GM19455 (cell line): ENCODE measurements around the gene GPR4.
"Not testable (repeated sequence)": the region's sequence is repeated elsewhere in the genome, so short reads cannot be mapped to it uniquely, and the experiment has no call there.

Source experiments
- ATAC-seq: cut with Tn5 transposase; IDR thresholded peaks from one replicate; pipeline ENCODE4 v1.9.1; 2021; ENCODE audit not compliant: unreplicated experiment

GPR4 gene

GRCh38 chr19:45601524-45602374 lies at the start of gene GPR4:
GPR4 (minus strand) TSS chr19:45602212; CDS start chr19:45591866, 10,346 bp downstream.
- ATAC-seq = no peak

GRCh38 chr19:45650722-45651121 lies 48.7 kb upstream of the GPR4 start:
- ATAC-seq = no peak

- ATAC-seq = no peak
These were observed 44.3 kb upstream of the GPR4 start for GRCh38 chr19:45646345-45646698.

GRCh38 chr19:45645631-45646344 lies 43.8 kb upstream of the GPR4 start:
- peak; percentile 44 for ATAC-seq

- ATAC-seq = no peak
These were observed 43.1 kb upstream of the GPR4 start for GRCh38 chr19:45645068-45645630.

- no peak for ATAC-seq
These were observed 42.1 kb upstream of the GPR4 start for GRCh38 chr19:45643927-45644771.

- ATAC-seq = no peak
These were observed 41.3 kb upstream of the GPR4 start for GRCh38 chr19:45643024-45643926.

- ATAC-seq = no peak
These were observed 39.5 kb upstream of the GPR4 start for GRCh38 chr19:45641274-45642105.

GRCh38 chr19:45640849-45641273 lies 38.8 kb upstream of the GPR4 start:
- ATAC-seq = no peak

- ATAC-seq = no peak
These were observed 37.1 kb upstream of the GPR4 start, which contains the start of gene EML2 for GRCh38 chr19:45638930-45639729. EML2 (minus strand) TSS chr19:45639397; CDS start chr19:45639376, 21 bp downstream.

- no peak for ATAC-seq
These were observed 36.1 kb upstream of the GPR4 start for GRCh38 chr19:45637890-45638667.

GRCh38 chr19:45636902-45637301 lies 34.9 kb upstream of the GPR4 start:
- no peak for ATAC-seq

- no peak for ATAC-seq
These were observed 34.3 kb upstream of the GPR4 start for GRCh38 chr19:45636275-45636674.

GRCh38 chr19:45632468-45633196 lies 30.6 kb upstream of the GPR4 start:
- ATAC-seq = no peak

- ATAC-seq = no peak
These were observed 28.5 kb upstream of the GPR4 start for GRCh38 chr19:45630463-45630862.

GRCh38 chr19:45629704-45630103 lies 27.7 kb upstream of the GPR4 start:
- ATAC-seq = no peak

- ATAC-seq = not testable (repeated sequence)
These were observed 26.2 kb upstream of the GPR4 start for GRCh38 chr19:45628219-45628618.
